ENCODE results near the gene ATP10A.

The ATP10A gene

GRCh38 chr15:25787381-25787780 is 75.7 kb downstream of the ATP10A start:
- DNase-seq (ENCODE audit: low read depth): peak; percentile 58
- no peak for TF ChIP-seq CTCF (conservative IDR thresholded peaks at IDR 0.05; ENCODE audit: low read length)
- no peak overlapping the region for H3K4me3 ChIP-seq (ENCODE audit: low read length)

- H3K4me3 ChIP-seq (ENCODE audit: low read length): no peak overlapping the region
- TF ChIP-seq CTCF (conservative IDR thresholded peaks at IDR 0.05; ENCODE audit: low read length): no peak
- no peak for DNase-seq (ENCODE audit: low read depth)
These were observed 77.1 kb downstream of the ATP10A start for GRCh38 chr15:25786040-25786439.

- peak overlapping the region; percentile 19 for H3K4me3 ChIP-seq (ENCODE audit: low read length)
- DNase-seq (ENCODE audit: low read depth): no peak
- TF ChIP-seq CTCF (conservative IDR thresholded peaks at IDR 0.05; ENCODE audit: low read length): peak; percentile 23
These were observed 77.5 kb downstream of the ATP10A start for GRCh38 chr15:25785641-25786025.

GRCh38 chr15:25784876-25785640 is 78.1 kb downstream of the ATP10A start:
- TF ChIP-seq CTCF (conservative IDR thresholded peaks at IDR 0.05; ENCODE audit: low read length): no peak
- DNase-seq (ENCODE audit: low read depth): peak; percentile 97
- peak overlapping the region; percentile 19 for H3K4me3 ChIP-seq (ENCODE audit: low read length)

GRCh38 chr15:25783607-25784540 is 79.3 kb downstream of the ATP10A start:
- TF ChIP-seq CTCF (conservative IDR thresholded peaks at IDR 0.05; ENCODE audit: low read length): peak; percentile 69
- no peak overlapping the region for H3K4me3 ChIP-seq (ENCODE audit: low read length)
- DNase-seq (ENCODE audit: low read depth): peak; percentile 70

GRCh38 chr15:25783134-25783533 is 80.0 kb downstream of the ATP10A start:
- TF ChIP-seq CTCF (conservative IDR thresholded peaks at IDR 0.05; ENCODE audit: low read length): no peak
- DNase-seq (ENCODE audit: low read depth): no peak

More at GRCh38 chr15:25783134-25783533, 80.0 kb downstream of the ATP10A start:
- H3K4me3 ChIP-seq (ENCODE audit: low read length): no peak overlapping the region

Data from AG10803 (cell line).